Astrocyte of the spinal cord (primary cell): ENCODE results near the gene NBEAL2.

ENCODE experiments used
- DNase-seq: peaks from one replicate; pipeline ENCODE4 v3.0.0; 2011; ENCODE audit warnings: low read depth, low spot score
- H3K4me3 ChIP-seq: 2 replicates; pipeline ENCODE4 v1.5.1; 2011; ENCODE audit warnings: low read depth, mild to moderate bottlenecking, low read length, moderate library complexity
- in situ Hi-C: cut with HindIII; loops from 2 replicates; pipeline ENCODE4 v1.10.0; 2017; ENCODE audit warnings: low sequenced_read_pairs
- TF ChIP-seq, protein P1 (sequence below): IDR thresholded peaks from 2 replicates; pipeline ENCODE4 v1.5.1; 2012; ENCODE audit warnings: low read depth, mild to moderate bottlenecking, low read length, inconsistent platforms

NBEAL2 gene

DNA sequence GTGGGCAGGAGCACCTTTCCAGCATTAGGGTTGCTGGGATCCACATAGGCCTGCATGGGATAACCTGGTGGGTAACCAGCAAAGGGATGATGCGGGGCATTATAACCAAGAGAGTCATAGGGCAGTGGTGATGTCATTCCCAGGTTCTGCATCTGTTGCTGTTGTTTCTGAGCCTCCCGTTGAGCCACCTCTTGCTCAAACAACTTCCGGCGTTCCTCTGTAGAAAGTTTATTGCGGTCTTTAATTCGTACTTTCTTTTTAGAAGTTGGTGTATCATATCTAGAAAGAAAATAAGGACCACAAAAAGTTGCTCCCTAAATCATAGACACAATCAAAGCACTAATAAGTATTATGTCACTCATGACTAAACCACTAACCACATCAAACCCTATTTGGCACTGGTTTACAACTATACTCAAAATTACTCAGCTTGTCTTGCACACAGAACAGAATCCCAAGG is 77.8 kb downstream of the NBEAL2 start:
- DNase-seq, result peak; percentile 32
- in situ Hi-C loops, result no loop called here
- TF ChIP-seq, protein P1, sequence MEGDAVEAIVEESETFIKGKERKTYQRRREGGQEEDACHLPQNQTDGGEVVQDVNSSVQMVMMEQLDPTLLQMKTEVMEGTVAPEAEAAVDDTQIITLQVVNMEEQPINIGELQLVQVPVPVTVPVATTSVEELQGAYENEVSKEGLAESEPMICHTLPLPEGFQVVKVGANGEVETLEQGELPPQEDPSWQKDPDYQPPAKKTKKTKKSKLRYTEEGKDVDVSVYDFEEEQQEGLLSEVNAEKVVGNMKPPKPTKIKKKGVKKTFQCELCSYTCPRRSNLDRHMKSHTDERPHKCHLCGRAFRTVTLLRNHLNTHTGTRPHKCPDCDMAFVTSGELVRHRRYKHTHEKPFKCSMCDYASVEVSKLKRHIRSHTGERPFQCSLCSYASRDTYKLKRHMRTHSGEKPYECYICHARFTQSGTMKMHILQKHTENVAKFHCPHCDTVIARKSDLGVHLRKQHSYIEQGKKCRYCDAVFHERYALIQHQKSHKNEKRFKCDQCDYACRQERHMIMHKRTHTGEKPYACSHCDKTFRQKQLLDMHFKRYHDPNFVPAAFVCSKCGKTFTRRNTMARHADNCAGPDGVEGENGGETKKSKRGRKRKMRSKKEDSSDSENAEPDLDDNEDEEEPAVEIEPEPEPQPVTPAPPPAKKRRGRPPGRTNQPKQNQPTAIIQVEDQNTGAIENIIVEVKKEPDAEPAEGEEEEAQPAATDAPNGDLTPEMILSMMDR, result no peak
- H3K4me3 ChIP-seq, result no peak overlapping the region
